SK-N-SH (cell line): ENCODE results near the gene SYNJ2BP. TPM values are rescaled to one million over a fixed set of nuclear protein-coding genes. Genes with fewer than 3 reads are reported as not detected.

Source experiments
- CTCF ChIA-PET: fragments of 300-600, 350-600 bp; formaldehyde crosslinking; extraction: SDS; loops from one replicate; lab custom pipeline; 2021; lab: Yijun Ruan, JAX
- POLR2A ChIA-PET: fragments of 350-600 bp; sonication (Branson Sonifier 250); formaldehyde crosslinking; extraction: SDS; loops from one replicate; lab custom pipeline; 2020; ENCODE audit warnings: antibody characterized with exemption, inconsistent platforms; lab: Yijun Ruan, JAX
- DNase-seq: peaks from one replicate; pipeline ENCODE4 v3.0.0; 2012
- H2AFZ ChIP-seq: fragments of 200-600 bp; sonication (generic); 2 replicates; pipeline ENCODE4 v1.8.1; 2016; ENCODE audit warnings: antibody characterized with exemption, mild to moderate bottlenecking, low read depth
- H3F3A ChIP-seq: fragments of 200-600 bp; sonication (generic); replicated peaks from 2 replicates; pipeline ENCODE3; 2016; ENCODE audit warnings: antibody characterized with exemption, mild to moderate bottlenecking; ENCODE audit not compliant: insufficient read depth
- H3K27ac ChIP-seq, 2 experiments: fragments of 200-500 bp in 1 of 2; fragments of 200-600 bp in 1 of 2; sonication (Bioruptor generic) in 1 of 2; sonication (generic), shearing (Covaris generic) in 1 of 2; 2 replicates each; pipeline versions ENCODE4 v1.5.1 to v1.6.1; 2014 to 2016; ENCODE audit warnings: low read depth in 2 of 2, inconsistent platforms in 1 of 2, low read length in 1 of 2, mild to moderate bottlenecking in 1 of 2, mixed read lengths in 1 of 2
- H3K27me3 ChIP-seq: fragments of 200-600 bp; sonication (generic), shearing (Covaris generic); 2 replicates; pipeline ENCODE4 v1.6.1; 2016; ENCODE audit warnings: mixed run types; ENCODE audit not compliant: insufficient read depth
- H3K36me3 ChIP-seq, 2 experiments: fragments of 200-500 bp in 1 of 2; fragments of 200-600 bp in 1 of 2; sonication (Bioruptor generic) in 1 of 2; sonication (generic) in 1 of 2; replicated peaks in 1 of 2; 2 replicates each; pipeline versions ENCODE3 to v1.5.1; 2014 to 2016; ENCODE audit warnings: low read length in 1 of 2, mild to moderate bottlenecking in 1 of 2; ENCODE audit not compliant: insufficient read depth in 2 of 2, control insufficient read depth in 1 of 2
- H3K4me1 ChIP-seq, 2 experiments: fragments of 200-500 bp in 1 of 2; fragments of 200-600 bp in 1 of 2; sonication (Bioruptor generic) in 1 of 2; sonication (generic), shearing (Covaris generic) in 1 of 2; 2 replicates each; pipeline versions ENCODE4 v1.5.1 to v1.6.1; 2014 to 2016; ENCODE audit warnings: low read depth in 1 of 2, low read length in 1 of 2, mixed run types in 1 of 2; ENCODE audit not compliant: insufficient read depth in 2 of 2, control insufficient read depth in 1 of 2
- H3K4me2 ChIP-seq: fragments of 200-600 bp; sonication (generic), shearing (Covaris generic); 2 replicates; pipeline ENCODE4 v1.6.1; 2017; ENCODE audit warnings: mixed run types
- H3K4me3 ChIP-seq, 2 experiments: fragments of 200-500 bp in 1 of 2; fragments of 200-600 bp in 1 of 2; sonication (Bioruptor generic) in 1 of 2; sonication (generic), shearing (Covaris generic) in 1 of 2; 2 replicates each; pipeline versions ENCODE4 v1.5.1 to v1.8.1; 2014 to 2016; ENCODE audit warnings: low read depth in 2 of 2, inconsistent platforms in 1 of 2, low read length in 1 of 2, mild to moderate bottlenecking in 1 of 2, mixed read lengths in 1 of 2, moderate library complexity in 1 of 2
- H3K79me2 ChIP-seq: fragments of 200-600 bp; sonication (generic); 2 replicates; pipeline ENCODE4 v1.8.1; 2017; ENCODE audit warnings: mild to moderate bottlenecking; ENCODE audit not compliant: insufficient read depth
- H3K9ac ChIP-seq: fragments of 200-600 bp; sonication (generic); 2 replicates; pipeline ENCODE4 v1.6.1; 2017; ENCODE audit warnings: mixed run types
- H3K9me2 ChIP-seq: fragments of 200-600 bp; sonication (generic); 2 replicates; pipeline ENCODE4 v1.6.1; 2017; ENCODE audit warnings: mixed run types
- H3K9me3 ChIP-seq: fragments of 200-600 bp; sonication (generic); 2 replicates; pipeline ENCODE4 v1.6.1; 2017; ENCODE audit warnings: mixed run types, mild to moderate bottlenecking, moderate library complexity
- H4K20me1 ChIP-seq: fragments of 200-600 bp; sonication (generic); 2 replicates; pipeline ENCODE4 v1.6.1; 2017; ENCODE audit warnings: mild to moderate bottlenecking, mixed run types; ENCODE audit not compliant: insufficient read depth
- CHD2 ChIP-seq: fragments of 150-350 bp; IDR thresholded peaks from 2 replicates; pipeline ENCODE4 v1.6.1; 2018; ENCODE audit warnings: low read length; ENCODE audit not compliant: partially characterized antibody
- EZH2phosphoT487 ChIP-seq: fragments of 200-600 bp; sonication (generic); IDR thresholded peaks from 2 replicates; pipeline ENCODE4 v1.6.1; 2017; ENCODE audit warnings: low read depth, mixed run types, mild to moderate bottlenecking, antibody characterized with exemption, moderate library complexity, borderline replicate concordance
- GATA2 ChIP-seq: sonication (generic); formaldehyde crosslinking; IDR thresholded peaks from 2 replicates; pipeline ENCODE4 v1.5.0; 2020; ENCODE audit warnings: mild to moderate bottlenecking, missing genetic modification reagents
- JUND ChIP-seq: IDR thresholded peaks from 2 replicates; pipeline ENCODE4 v1.4.0; 2012
- MEF2A ChIP-seq: IDR thresholded peaks from 2 replicates; pipeline ENCODE4 v1.4.0; 2012; ENCODE audit warnings: low read depth, borderline replicate concordance
- MXI1 ChIP-seq: IDR thresholded peaks from 2 replicates; pipeline ENCODE4 v1.6.1; 2012; ENCODE audit warnings: mild to moderate bottlenecking, low read depth, low read length, improper control_type of control experiment
- NFIC ChIP-seq: IDR thresholded peaks from 2 replicates; pipeline ENCODE4 v1.4.0; 2012; ENCODE audit warnings: borderline replicate concordance
- RAD21 ChIP-seq: IDR thresholded peaks from 2 replicates; pipeline ENCODE4 v1.6.1; 2012; ENCODE audit warnings: mild to moderate bottlenecking, low read length
- RCOR1 ChIP-seq: fragments of 150-350 bp; IDR thresholded peaks from 2 replicates; pipeline ENCODE4 v1.6.1; 2017; ENCODE audit warnings: antibody characterized with exemption, low read length
- RXRA ChIP-seq: IDR thresholded peaks from 2 replicates; pipeline ENCODE4 v1.4.0; 2012; ENCODE audit warnings: low read depth, mild to moderate bottlenecking, borderline replicate concordance
- SMC3 ChIP-seq: IDR thresholded peaks from 2 replicates; pipeline ENCODE4 v1.6.1; 2012; ENCODE audit warnings: low read depth, low read length, improper control_type of control experiment
- TAF1 ChIP-seq: IDR thresholded peaks from 2 replicates; pipeline ENCODE4 v1.6.1; 2012; ENCODE audit warnings: low read depth, mild to moderate bottlenecking, low read length, moderate library complexity, borderline replicate concordance
- WGBS: methylation state at CpG from one replicate; pipeline ENCODE4 v1.1.6; 2017; ENCODE audit warnings: low lambda C conversion rate; 5-methylcytosine and 5-hydroxymethylcytosine counted together
- polyA plus RNA-seq, 3 experiments: library from polyadenylated mRNA; depleted of rRNA; stranded (reverse); fragments of >200 nt; gene quantifications; 2 replicates each; pipeline ENCODE4 v1.2.3, GENCODE V29; 2012
- TF ChIP-seq, protein P1 (sequence below): IDR thresholded peaks from 2 replicates; pipeline ENCODE4; 2012
- TF ChIP-seq, protein P2 (sequence below): IDR thresholded peaks from 2 replicates; pipeline ENCODE4 v1.4.0; 2012; ENCODE audit warnings: low read depth
- TF ChIP-seq, protein P3 (sequence below): fragments of 150-350 bp; IDR thresholded peaks from 2 replicates; pipeline ENCODE4 v1.6.1; 2016; ENCODE audit warnings: mild to moderate bottlenecking, low read depth, low read length
- TF ChIP-seq, protein P4 (sequence below): fragments of 150-350 bp; IDR thresholded peaks from 2 replicates; pipeline ENCODE4 v1.6.1; 2017; ENCODE audit warnings: antibody characterized with exemption, low read length, low read depth, borderline replicate concordance
- TF ChIP-seq, protein P5 (sequence below): fragments of 200-600 bp; sonication (generic); IDR thresholded peaks from 2 replicates; pipeline ENCODE4 v1.6.1; 2017; ENCODE audit warnings: antibody characterized with exemption, mild to moderate bottlenecking, moderate library complexity

SYNJ2BP gene
- polyA plus RNA-seq, 1 of the 3 experiments (the other 2 are of a cell fraction) = 12.4 TPM

DNA sequence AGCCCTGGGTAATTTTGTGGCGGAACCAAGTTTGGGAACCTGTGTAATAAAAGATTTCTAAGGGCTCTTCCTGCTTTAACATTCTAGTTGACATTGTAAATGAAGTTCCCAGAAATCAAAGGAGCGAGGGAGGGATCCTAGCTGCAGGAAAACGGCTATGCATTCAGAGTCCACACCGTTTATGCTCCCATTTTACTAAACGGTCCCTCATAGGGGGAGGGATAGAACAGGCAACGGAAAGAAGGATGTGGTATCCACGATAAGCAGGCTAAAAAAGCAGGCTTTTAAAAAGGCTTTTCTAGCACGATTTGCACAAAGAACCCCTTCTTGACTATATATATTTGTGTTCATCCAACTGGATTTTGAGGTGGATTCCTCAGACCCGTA, 559 bp downstream of the SYNJ2BP start:
- Histone ChIP-seq H3K4me1 (peaks cover 2 to 4% of the 10 kb centered on the region in 2 experiments; a peak in 2 of 4 replicates), H3K27me3 (no peaks in the 10 kb centered on the region), H2AFZ (peak overlapping the region; percentile 98), H3K4me2 (peak overlapping the region; percentile 72), H3F3A (no peaks in the 10 kb centered on the region), H3K36me3 (peaks cover 0 to 17% of the 10 kb centered on the region in 2 experiments)
- WGBS = 3% methylated on average over 9 of the region's 9 CpGs
- TF ChIP-seq SMC3 (no peak), RCOR1 (no peak), TAF1 (no peak), CHD2 (no peak), MEF2A (no peak), MXI1 (no peak), RXRA (no peak), NFIC (no peak), JUND (no peak), EZH2phosphoT487 (no peak), GATA2 (CRISPR knock-in tag) (no peak), RAD21 (no peak)
- TF ChIP-seq, protein P1, sequence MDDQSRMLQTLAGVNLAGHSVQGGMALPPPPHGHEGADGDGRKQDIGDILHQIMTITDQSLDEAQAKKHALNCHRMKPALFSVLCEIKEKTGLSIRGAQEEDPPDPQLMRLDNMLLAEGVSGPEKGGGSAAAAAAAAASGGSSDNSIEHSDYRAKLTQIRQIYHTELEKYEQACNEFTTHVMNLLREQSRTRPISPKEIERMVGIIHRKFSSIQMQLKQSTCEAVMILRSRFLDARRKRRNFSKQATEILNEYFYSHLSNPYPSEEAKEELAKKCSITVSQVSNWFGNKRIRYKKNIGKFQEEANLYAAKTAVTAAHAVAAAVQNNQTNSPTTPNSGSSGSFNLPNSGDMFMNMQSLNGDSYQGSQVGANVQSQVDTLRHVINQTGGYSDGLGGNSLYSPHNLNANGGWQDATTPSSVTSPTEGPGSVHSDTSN = no peak
- TF ChIP-seq, protein P2, sequence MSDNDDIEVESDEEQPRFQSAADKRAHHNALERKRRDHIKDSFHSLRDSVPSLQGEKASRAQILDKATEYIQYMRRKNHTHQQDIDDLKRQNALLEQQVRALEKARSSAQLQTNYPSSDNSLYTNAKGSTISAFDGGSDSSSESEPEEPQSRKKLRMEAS = no peak
- TF ChIP-seq, protein P3, sequence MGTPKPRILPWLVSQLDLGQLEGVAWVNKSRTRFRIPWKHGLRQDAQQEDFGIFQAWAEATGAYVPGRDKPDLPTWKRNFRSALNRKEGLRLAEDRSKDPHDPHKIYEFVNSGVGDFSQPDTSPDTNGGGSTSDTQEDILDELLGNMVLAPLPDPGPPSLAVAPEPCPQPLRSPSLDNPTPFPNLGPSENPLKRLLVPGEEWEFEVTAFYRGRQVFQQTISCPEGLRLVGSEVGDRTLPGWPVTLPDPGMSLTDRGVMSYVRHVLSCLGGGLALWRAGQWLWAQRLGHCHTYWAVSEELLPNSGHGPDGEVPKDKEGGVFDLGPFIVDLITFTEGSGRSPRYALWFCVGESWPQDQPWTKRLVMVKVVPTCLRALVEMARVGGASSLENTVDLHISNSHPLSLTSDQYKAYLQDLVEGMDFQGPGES = no peak
- TF ChIP-seq, protein P4, sequence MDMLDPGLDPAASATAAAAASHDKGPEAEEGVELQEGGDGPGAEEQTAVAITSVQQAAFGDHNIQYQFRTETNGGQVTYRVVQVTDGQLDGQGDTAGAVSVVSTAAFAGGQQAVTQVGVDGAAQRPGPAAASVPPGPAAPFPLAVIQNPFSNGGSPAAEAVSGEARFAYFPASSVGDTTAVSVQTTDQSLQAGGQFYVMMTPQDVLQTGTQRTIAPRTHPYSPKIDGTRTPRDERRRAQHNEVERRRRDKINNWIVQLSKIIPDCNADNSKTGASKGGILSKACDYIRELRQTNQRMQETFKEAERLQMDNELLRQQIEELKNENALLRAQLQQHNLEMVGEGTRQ = no peak
- TF ChIP-seq, protein P5, sequence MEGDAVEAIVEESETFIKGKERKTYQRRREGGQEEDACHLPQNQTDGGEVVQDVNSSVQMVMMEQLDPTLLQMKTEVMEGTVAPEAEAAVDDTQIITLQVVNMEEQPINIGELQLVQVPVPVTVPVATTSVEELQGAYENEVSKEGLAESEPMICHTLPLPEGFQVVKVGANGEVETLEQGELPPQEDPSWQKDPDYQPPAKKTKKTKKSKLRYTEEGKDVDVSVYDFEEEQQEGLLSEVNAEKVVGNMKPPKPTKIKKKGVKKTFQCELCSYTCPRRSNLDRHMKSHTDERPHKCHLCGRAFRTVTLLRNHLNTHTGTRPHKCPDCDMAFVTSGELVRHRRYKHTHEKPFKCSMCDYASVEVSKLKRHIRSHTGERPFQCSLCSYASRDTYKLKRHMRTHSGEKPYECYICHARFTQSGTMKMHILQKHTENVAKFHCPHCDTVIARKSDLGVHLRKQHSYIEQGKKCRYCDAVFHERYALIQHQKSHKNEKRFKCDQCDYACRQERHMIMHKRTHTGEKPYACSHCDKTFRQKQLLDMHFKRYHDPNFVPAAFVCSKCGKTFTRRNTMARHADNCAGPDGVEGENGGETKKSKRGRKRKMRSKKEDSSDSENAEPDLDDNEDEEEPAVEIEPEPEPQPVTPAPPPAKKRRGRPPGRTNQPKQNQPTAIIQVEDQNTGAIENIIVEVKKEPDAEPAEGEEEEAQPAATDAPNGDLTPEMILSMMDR = no peak
- TF ChIP-seq, all 33 proteins: peak for 0
- Histone ChIP-seq H3K9me2 (no peaks in the 10 kb centered on the region), H3K9me3 (no peaks in the 10 kb centered on the region), H3K79me2 (peaks cover 46% of the 10 kb centered on the region), H4K20me1 (no peaks in the 10 kb centered on the region), H3K4me3 (peak overlapping the region; percentile 91 to 96), H3K9ac (peak overlapping the region; percentile 74), H3K27ac (peak overlapping the region; percentile 42 to 77; a peak in 3 of 4 replicates)
- peak; percentile 38 for DNase-seq
- ChIA-PET CTCF (interaction anchor here (1.2 kb wide), 1 partner anchor 540 kb away, joined by 3 read pairs; no protein-coding TSS in a partner anchor), POLR2A (interaction anchor here (0.6 kb wide), 1 partner anchor 127 kb away, joined by 3 read pairs; no protein-coding TSS in a partner anchor)
